ENCODE measurements around the gene DGKQ. TPM values are rescaled to one million over a fixed set of nuclear protein-coding genes. Genes with fewer than 3 reads are reported as not detected.

Gene DGKQ
- total RNA-seq, 1 donor from 2014 or later, result 14.4 TPM

GRCh38 chr4:996997-997374, 23.6 kb upstream of the DGKQ start:
- Mint-ChIP-seq H3K36me3 (ENCODE audit: low read depth) (no peaks in the 10 kb centered on the region), H3K4me3 (ENCODE audit: low read depth) (no peak overlapping the region), H3K27ac (no peak overlapping the region), H3K9me3 (no peaks in the 10 kb centered on the region), H3K27me3 (ENCODE audit: low read depth) (peaks cover 30% of the 10 kb centered on the region), H3K4me1 (ENCODE audit: low read depth) (no peaks in the 10 kb centered on the region)
- intact Hi-C loops (cut with micrococcal nuclease), result no loop called here
- DNase-seq (ENCODE audit: low spot score), result no peak

GRCh38 chr4:996030-996996, 22.9 kb upstream of the DGKQ start:
- Mint-ChIP-seq H3K4me3 (ENCODE audit: low read depth) (no peak overlapping the region), H3K9me3 (no peaks in the 10 kb centered on the region), H3K27ac (no peak overlapping the region), H3K27me3 (ENCODE audit: low read depth) (peaks cover 28% of the 10 kb centered on the region), H3K36me3 (ENCODE audit: low read depth) (no peaks in the 10 kb centered on the region), H3K4me1 (ENCODE audit: low read depth) (no peaks in the 10 kb centered on the region)
- intact Hi-C loops (cut with micrococcal nuclease), result no loop called here
- DNase-seq (ENCODE audit: low spot score), result no peak

DNA sequence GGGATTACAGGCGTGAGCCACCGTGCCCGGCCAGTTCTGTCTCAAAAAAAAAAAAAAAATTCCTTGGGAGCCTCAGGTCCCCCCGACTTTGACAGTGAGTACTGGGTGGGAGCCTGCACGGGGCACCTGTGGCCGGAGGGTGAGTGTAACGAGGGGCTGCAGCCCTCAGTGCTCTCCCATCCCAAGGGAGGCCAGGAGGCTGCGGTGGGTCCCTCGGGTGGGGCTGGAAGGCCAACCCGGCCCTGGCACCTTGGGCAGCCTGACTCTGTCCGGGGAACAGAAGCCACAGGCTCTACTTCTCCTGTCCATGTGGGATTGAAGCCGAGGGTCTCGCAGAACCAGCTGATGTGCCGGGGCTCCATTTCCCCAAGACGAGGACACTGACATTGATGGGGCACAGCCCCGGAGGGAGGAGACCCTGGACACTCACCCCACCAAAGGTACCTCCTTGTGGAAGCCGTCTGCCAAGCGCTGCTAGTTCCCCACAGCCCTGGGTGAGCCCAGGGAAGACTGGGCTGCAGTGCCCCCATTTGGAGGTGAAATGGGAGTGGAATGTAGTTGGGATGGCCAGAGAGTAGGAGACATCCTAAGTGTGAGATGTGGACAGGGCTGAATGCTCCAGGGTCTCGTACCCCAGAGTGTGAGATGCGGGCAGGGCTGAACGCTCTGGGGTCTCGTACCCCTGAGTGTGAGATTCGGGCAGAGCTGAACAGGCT, 22.1 kb upstream of the DGKQ start:
- intact Hi-C loops (cut with micrococcal nuclease), result no loop called here
- no peak overlapping the region for H3K4me3 Mint-ChIP-seq (ENCODE audit: low read depth)
- no peaks in the 10 kb centered on the region for H3K36me3 Mint-ChIP-seq (ENCODE audit: low read depth)
- H3K4me1 Mint-ChIP-seq (ENCODE audit: low read depth), result no peaks in the 10 kb centered on the region
- no peaks in the 10 kb centered on the region for H3K9me3 Mint-ChIP-seq
- no peak overlapping the region for H3K27ac Mint-ChIP-seq
- no peak for DNase-seq (ENCODE audit: low spot score)
- peaks cover 24% of the 10 kb centered on the region for H3K27me3 Mint-ChIP-seq (ENCODE audit: low read depth)

- intact Hi-C loops (cut with micrococcal nuclease), result no loop called here
- Mint-ChIP-seq H3K27ac (no peak within 1 kb of the TSS), H3K9me3 (no peaks in the 10 kb centered on the region), H3K36me3 (ENCODE audit: low read depth) (no peaks in the 10 kb centered on the region), H3K4me3 (ENCODE audit: low read depth) (no peak within 1 kb of the TSS), H3K27me3 (ENCODE audit: low read depth) (peaks cover 15% of the 10 kb centered on the region), H3K4me1 (ENCODE audit: low read depth) (no peaks in the 10 kb centered on the region)
- no peak for DNase-seq (ENCODE audit: low spot score)
Observed at GRCh38 chr4:993111-994029, 20.0 kb upstream of the DGKQ start, which contains the start of gene SLC26A1. Gene SLC26A1 (minus strand): TSS chr4:993404. CDS start chr4:991703, 1,701 bp downstream.

GRCh38 chr4:992297-993110, 19.1 kb upstream of the DGKQ start:
- no peak for DNase-seq (ENCODE audit: low spot score)
- intact Hi-C loops (cut with micrococcal nuclease), result no loop called here
- Mint-ChIP-seq H3K9me3 (no peaks in the 10 kb centered on the region), H3K27ac (no peak overlapping the region), H3K36me3 (ENCODE audit: low read depth) (no peaks in the 10 kb centered on the region), H3K4me1 (ENCODE audit: low read depth) (peaks cover under 1% of the 10 kb centered on the region), H3K4me3 (ENCODE audit: low read depth) (no peak overlapping the region), H3K27me3 (ENCODE audit: low read depth) (peaks cover 8% of the 10 kb centered on the region)

- peaks cover 2% of the 10 kb centered on the region for H3K4me1 Mint-ChIP-seq (ENCODE audit: low read depth)
- H3K36me3 Mint-ChIP-seq (ENCODE audit: low read depth), result no peaks in the 10 kb centered on the region
- no peak overlapping the region for H3K4me3 Mint-ChIP-seq (ENCODE audit: low read depth)
- DNase-seq (ENCODE audit: low spot score), result no peak
- intact Hi-C loops (cut with micrococcal nuclease), result no loop called here
- H3K27me3 Mint-ChIP-seq (ENCODE audit: low read depth), result peaks cover 5% of the 10 kb centered on the region
- no peaks in the 10 kb centered on the region for H3K9me3 Mint-ChIP-seq
- H3K27ac Mint-ChIP-seq, result no peak overlapping the region
Observed at GRCh38 chr4:991451-992296, 18.3 kb upstream of the DGKQ start.

DNA sequence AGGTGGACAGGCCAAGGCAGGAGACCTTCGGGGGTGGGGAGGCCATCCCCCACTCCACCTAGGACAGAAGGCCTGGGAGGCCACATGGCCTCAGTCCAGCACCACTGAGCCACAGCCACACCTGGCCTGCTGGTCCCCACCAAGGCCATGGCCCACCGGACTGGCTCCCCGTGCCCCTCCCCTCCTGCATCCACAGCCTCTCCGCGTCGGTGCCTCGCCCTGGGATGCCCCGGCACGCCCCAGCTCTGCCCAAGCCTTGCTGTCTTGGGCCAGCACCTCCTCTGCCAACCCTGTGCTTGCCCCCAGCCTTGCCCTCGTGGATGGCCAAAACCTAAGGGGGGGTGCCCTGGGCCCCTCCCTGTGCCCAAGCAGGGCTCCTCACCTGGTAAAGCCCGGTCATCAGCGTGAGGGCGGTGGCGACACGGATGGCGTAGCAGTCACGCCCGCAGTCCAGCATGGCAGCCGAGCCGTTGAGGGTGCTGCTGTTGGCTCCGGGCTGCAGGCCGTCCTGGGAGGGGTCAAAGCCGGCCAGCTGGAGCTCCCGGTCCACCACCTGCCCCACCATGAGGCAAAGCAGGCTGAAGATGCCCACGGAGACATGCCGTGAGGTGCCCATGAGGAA, 17.5 kb upstream of the DGKQ start:
- DNase-seq (ENCODE audit: low spot score), result no peak
- Mint-ChIP-seq H3K27ac (no peak overlapping the region), H3K36me3 (ENCODE audit: low read depth) (no peaks in the 10 kb centered on the region), H3K4me1 (ENCODE audit: low read depth) (peaks cover 7% of the 10 kb centered on the region), H3K9me3 (no peaks in the 10 kb centered on the region), H3K27me3 (ENCODE audit: low read depth) (peaks cover 2% of the 10 kb centered on the region), H3K4me3 (ENCODE audit: low read depth) (no peak overlapping the region)
- intact Hi-C loops (cut with micrococcal nuclease), result no loop called here

DNA sequence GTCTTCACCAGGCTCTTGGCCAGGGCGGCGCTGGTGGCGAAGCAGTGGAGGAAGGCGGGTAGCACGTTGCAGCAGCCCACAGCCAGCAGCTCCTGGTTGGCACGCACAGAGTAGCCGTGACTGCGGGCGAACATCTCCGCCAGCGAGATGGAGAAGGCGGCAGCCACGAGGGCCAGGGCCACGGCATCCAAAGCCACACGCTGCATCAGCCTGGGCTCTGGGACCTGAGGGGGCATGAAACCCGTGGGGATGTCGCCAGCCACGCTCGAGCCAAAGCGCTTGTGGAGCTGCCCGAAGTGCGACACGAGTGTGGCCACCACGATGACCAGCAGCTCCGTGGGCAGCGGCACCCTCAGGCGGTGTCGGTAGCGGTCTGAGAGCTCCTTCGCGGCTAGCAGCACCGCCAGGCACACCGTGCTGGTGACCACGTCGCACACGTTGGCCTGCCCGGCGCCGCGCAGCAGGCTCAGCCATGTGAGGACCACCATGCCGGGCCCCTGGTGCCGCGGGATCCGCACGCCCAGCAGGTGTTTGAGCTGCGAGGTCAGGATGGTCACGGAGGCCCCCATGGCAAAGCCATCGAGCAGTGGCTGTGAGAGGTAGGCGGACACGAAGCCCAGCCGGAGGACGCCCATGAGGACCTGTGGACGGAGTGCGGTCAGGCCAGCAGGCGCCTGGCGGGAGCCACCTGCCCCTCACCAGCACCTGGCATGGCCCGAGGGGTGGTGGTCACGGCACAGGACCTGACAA, 16.5 kb upstream of the DGKQ start:
- intact Hi-C loops (cut with micrococcal nuclease), result loop anchor here (5.0 kb wide), 1 partner anchor 208 kb away; no protein-coding TSS in a partner anchor
- Mint-ChIP-seq H3K4me1 (ENCODE audit: low read depth) (peaks cover 15% of the 10 kb centered on the region), H3K36me3 (ENCODE audit: low read depth) (no peaks in the 10 kb centered on the region), H3K27ac (no peak overlapping the region), H3K27me3 (ENCODE audit: low read depth) (no peaks in the 10 kb centered on the region), H3K4me3 (ENCODE audit: low read depth) (no peak overlapping the region), H3K9me3 (no peaks in the 10 kb centered on the region)
- DNase-seq (ENCODE audit: low spot score), result no peak

GRCh38 chr4:988726-989721, 15.7 kb upstream of the DGKQ start:
- Mint-ChIP-seq H3K36me3 (ENCODE audit: low read depth) (no peaks in the 10 kb centered on the region), H3K4me1 (ENCODE audit: low read depth) (peaks cover 17% of the 10 kb centered on the region), H3K27me3 (ENCODE audit: low read depth) (no peaks in the 10 kb centered on the region), H3K9me3 (no peaks in the 10 kb centered on the region), H3K4me3 (ENCODE audit: low read depth) (no peak overlapping the region), H3K27ac (no peak overlapping the region)
- no peak for DNase-seq (ENCODE audit: low spot score)
- intact Hi-C loops (cut with micrococcal nuclease), result loop anchor here (5.0 kb wide), 1 partner anchor 207 kb away; no protein-coding TSS in a partner anchor

All from activated T-helper 2 cell treated with anti-CD3 and anti-CD28 coated beads, Interferon-gamma antibody, Interleukin-2, Interleukin-4, amounts not matched to agents 10 μg/mL and 5 μg/mL and 100 μg/mL, durations not matched to agents 14 hours and 24 hours and 36 hours (primary cell).